GM18505 (cell line): ENCODE measurements around the gene DNASE1.
A peak's percentile ranks its signal among the peaks of the same experiment; 100 is the strongest.

Experiments
- ATAC-seq: cut with Tn5 transposase; IDR thresholded peaks from one replicate; pipeline ENCODE4 v1.9.1; 2021; ENCODE audit not compliant: unreplicated experiment
- POLR2A ChIP-seq: IDR thresholded peaks from 4 replicates; pipeline ENCODE4 v1.6.1; 2011; ENCODE audit warnings: borderline replicate concordance; ENCODE audit not compliant: insufficient read depth, insufficient read length; ENCODE audit errors: extremely low read depth

The DNASE1 gene

DNA sequence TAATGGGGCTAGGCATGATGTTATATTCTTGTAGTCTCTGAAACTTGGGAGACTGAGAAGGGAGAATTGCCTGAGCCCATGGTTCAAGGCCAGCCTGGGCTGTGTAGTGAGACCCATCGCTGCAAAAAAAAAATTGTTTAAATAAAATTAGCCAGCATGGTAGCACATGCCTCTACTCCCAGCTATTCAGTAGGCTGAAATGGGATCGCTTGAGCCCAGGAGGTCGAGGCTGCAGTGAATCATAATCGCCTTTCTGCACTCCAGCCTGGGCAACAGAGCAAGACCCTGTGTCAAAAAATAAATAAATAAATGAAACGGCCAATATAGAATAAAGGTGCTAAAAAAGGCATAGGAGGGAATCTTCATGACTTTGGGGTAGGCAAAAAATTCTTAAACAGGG, 29.2 kb upstream of the DNASE1 start:
- no peak for TF ChIP-seq POLR2A
- no peak for ATAC-seq

DNA sequence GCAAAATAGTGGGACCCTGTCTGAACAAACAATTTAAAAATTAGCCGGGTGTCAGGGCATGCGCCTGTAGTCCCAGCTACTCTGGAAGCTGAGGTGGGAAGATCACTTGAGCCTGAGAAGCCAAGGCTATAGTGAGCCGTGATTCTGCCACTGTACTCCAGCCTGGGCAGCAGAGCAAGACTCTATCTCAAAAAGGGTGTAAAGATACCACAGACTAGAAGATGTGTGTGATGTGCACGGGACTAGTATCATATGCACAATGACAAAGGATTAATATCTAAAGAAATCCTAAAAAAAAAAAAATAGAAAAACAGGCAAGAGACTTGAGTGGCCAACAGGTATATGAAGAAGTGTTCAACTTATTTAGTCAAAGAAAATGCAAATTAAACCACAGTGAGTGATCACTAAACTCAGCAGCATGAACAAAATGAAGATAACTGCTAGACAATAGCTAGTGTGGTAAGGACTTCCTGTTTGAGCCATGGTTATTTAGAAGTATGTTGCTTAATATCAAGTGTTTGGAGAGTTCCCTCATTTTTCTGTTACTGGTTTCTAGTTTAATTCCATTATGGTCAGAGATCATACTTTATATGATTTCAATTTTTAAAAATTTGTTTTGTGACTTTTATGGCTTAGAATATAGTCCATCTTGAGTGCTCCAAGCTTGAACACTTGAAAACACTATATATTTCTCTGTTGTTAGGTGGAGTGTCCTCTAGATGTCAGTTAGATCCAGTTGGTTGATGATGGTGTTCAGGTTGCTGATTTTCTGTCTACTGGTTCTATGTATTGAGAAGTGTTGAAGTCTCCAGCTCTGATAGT, 28.4 kb upstream of the DNASE1 start:
- ATAC-seq: peak; percentile 45
- TF ChIP-seq POLR2A: no peak

DNA sequence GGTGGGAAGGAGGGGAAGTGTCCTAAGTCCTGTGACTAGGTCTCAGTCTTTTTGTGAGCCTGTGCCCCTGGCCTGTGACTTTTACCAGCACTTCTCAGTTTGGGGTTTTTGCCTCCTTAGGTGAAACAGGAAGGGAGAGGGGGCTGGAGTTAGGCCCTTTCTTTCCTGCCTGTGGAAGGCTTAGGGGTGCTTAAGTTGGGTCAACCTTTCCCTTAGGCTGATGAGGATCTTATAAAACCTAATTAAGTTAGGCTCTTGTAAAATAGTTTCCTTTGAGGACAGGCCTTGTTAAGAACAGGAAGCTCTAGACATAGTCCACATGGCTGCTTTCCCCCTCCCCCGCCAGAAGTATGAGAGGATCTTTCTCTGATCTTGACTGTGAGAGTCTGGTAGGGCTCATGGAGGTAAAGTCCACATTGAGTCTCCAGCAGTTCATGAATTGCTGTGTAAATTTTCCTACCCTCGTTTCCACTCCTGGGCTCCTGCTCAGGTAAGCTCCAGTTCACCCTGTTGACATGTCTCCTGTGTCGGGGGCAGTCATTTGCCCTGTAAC, 17.0 kb upstream of the DNASE1 start:
- no peak for ATAC-seq
- TF ChIP-seq POLR2A: no peak

DNA sequence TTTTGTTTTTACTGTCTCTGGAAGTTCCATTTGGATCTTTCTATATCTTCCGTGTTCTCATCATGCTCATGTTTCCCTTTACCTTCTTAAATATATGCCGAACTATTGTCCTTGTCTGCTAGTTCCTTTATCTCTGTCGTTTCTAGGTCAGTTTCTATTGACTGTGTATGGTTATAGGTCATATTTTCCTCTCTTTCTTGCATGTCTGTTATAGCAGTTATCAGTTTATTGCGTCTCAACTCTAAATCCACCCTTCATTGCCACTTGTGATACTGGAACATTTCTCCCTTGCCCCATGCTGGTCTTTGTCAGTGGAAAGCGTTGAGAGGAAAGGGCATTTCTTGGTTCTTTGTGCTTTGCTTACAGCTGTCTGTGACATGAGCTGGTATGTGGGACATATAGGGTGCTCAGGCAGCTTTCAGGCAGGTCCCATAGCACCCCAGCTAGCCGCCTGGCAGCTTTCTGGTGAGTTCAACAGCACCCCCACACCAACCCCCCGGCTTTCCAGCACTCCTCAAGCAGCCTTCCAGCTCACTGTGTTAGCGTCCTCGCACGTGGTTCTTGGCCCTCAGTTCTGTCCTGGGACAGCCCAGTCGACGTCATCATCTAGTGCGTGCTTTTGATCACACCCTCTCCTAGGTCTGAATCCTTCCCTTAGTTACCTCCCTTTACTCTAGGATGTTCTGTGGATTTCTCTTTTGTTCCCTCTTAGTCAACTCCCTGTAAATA, 15.4 kb upstream of the DNASE1 start:
- ATAC-seq: no peak
- no peak for TF ChIP-seq POLR2A

DNA sequence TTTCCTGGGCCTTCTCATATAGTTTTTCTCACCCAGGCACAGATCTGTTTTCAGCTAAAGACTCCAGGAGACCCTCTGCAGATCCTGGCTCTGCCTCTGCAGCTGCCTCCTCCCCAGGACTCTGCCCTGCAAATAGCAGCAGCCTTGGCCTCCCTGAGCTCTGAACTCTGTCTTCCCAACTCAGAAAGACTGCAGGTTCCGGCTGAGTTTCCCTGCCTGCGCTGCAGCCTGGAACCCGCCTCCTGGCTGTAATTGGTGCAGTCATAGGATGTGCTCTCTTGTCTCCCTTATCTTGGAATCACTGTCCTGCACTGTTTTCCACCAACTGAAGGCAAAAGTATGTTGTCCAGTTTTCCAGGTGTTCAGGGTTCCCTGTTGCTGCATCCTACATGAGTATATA, 14.3 kb upstream of the DNASE1 start:
- no peak for ATAC-seq
- no peak for TF ChIP-seq POLR2A

DNA sequence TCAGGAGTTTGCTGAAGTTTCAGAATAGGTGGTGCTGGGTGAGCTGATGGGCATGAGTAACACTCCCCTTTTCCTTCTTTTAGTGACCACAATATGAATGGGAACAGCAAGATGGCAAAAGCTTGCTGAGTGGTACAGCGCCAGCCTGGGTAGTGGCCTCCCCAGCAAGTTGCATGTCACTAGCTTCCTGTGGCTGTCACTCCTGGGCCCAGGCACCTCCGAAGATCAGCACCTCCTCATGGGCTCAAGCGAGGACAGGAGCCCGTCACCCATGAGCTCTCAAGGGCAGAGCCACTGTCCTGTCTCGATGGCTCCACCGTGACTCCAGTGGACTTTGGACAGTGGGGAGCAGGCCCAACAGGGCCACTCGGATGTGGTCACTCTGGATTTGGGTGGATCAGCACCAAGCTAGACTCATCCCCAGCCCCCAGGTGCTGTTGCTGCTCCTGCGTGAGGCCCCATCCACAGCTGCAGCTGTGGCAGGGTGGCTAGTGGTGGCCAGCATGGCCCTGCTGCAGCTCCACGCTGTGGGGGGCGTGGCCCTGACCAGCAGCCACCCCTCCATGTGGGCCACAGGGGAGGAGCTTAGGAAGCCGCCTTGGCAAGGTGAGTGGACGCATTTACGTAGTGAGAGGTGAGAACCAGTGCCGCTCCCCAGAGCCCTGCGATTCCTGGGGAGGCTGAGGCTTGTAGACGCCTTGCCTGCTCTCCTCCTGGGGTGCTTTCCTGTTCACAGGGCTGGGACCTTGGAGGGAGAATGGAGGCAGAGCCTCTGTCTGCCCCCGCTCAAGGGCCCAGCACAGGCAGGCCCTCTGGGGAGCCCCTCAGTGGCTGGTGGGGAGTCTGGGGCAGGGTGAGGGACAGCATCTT, 13.6 kb upstream of the DNASE1 start:
- ATAC-seq: no peak
- no peak for TF ChIP-seq POLR2A

DNA sequence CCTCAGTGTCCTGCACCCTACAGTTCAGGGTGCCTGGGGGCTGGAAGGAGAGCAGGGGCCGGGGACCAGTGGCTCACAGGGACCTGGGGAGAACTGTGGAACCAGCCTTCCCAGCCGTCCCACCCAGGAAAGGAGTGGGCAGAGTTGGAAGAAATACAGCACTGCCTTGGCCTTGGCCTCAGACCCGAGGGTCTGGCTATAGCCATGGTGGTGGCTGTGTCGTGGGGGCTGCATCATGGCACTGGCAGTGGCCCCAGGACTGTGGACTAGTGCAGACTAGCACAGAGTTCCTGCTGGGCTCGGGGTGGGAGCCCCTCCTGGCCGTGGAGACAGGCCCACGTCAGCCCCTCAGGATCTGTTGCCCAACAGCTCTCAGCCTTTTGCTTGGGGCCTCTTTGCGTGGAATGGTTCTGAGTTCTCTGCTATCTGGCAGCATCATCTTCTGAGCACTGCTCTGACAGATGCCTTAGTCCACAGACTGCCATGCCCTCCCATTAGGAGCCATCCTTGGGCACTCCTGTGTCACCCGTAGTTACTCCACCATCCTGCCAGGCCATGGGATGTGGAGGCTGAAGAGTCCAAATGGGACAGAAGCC, 12.6 kb upstream of the DNASE1 start:
- ATAC-seq: no peak
- TF ChIP-seq POLR2A: no peak

DNA sequence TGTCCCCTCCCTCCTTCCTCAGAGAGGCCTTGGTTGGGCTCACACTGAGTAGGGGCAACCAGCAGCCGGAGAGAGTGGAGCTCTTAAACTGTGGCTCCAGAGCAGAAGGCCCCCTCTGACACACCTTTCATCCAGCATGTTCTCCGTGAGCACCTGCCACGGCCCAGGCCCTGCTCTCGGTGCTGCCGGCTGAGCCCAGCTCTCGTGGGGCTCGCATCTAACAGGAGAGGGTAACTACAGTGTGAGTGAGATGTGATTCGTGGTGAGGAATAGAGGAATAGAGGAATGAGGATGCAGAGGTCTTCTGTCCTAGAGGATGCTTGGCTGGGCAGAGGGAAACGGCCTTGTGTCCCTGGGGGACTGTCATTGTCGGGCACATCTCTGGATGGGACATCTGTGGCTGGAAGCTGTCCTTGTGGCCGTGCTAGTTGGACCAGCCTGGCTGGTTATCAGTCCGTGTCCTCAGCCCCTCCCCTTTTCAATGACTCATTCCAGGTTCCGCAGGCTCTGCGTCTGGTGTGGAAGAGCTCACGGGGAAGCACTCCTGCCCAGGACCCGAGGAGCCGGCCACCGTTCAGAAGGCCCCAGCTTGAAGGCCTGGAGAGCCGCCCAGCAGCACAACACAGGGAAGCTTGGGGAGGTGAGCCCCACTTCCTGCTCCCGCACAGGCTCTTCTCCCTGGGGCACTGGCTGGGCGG, 11.9 kb upstream of the DNASE1 start:
- no peak for TF ChIP-seq POLR2A
- ATAC-seq: no peak

DNA sequence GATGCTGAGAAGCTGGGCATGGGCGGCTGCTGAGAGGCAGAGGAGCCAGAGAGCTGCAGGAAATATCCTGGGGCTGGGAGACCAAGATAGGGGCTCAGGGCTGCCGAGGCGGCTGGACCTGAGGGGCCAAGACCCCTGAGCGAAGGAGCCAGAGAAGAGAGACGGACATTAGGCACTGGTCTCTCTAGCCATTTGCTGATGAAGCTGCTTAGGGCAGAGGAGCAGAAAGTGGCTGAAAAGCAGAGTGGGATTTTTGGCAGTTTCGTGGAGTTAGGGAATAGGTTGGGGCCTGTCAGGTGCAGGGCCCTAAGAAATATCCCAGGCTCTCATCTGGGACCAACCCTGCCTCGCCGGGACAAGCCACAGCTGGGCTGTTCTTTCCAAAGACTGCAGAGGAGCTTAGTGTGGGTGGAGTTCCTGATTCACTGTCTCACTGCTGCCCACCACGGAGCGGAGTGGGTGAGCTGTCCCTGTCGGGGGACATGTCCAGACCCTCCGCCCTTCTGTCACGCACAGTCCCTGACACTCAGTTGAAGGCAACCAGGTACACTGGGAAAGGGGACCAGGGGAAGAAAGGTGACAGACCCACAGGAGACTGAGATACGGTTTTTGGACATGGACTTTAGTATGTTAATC, 11.3 kb upstream of the DNASE1 start:
- ATAC-seq: no peak
- TF ChIP-seq POLR2A: no peak

DNA sequence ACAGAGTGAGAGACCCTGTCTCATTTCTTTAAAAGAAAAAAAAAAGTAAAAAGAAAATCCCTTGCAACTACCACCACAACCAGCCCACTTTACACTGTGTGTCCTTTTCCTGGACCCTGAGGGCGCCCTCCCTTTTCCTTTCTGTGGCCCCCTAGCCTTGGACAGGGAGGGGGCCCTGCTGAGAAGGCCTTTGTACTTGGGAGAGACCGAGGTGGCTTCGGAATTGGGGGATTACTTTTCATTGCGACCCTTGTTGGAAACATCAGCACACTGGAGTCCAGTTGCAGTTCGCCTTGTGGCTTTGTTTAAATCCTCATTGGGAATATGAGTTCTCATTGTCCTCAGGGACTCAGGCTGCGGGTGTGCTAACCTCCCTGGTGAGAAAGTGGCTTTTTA, 9.4 kb upstream of the DNASE1 start:
- ATAC-seq: no peak

DNA sequence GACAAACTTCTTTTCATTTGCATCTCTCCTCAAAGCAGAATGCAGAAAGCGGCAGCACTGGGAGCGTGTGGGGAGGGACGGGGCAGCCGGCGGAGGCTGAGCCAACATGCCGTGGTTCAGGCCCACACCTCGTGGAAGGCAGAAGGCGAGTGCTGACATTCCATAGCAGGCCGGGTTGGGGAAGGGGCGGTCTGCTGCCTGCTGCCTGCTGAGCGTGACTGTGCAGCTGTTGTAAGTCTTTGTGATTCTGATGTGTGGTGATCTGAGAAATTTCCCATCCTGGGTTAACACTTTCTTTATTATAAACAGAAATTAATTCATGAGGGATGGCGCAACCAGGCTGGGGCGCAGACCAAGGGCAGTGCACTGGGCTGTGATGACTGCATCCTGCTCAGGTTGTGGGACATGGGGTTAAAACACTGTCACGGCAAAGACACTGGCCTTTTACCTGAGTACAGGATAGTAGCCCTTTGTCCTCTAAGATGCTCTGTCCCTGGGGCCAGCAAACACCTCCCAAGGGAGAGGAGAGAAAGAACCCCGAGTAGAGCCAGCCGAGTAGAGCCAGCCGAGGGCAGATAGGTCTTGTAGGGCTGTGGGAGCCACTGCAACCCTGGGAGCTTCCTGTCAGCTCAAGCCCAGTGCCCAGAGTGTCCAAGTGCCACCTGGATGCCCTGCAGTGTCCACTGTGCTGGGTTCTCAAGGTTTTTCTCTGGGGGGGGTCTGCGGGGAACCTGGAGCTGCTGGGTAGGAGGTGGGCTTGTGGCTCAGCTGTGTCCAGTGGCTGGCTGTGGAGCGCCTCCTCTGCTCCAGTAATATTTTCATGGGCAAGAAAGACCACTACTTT, 8.8 kb upstream of the DNASE1 start:
- no peak for TF ChIP-seq POLR2A
- no peak for ATAC-seq

More for the DNA sequence above, 9.4 kb upstream of the DNASE1 start:
- TF ChIP-seq POLR2A: no peak
